ENCODE data around the gene MPC1.
"Not testable (repeated sequence)": the region's sequence is repeated elsewhere in the genome, so short reads cannot be mapped to it uniquely, and the experiment has no call there.

The MPC1 gene

DNA sequence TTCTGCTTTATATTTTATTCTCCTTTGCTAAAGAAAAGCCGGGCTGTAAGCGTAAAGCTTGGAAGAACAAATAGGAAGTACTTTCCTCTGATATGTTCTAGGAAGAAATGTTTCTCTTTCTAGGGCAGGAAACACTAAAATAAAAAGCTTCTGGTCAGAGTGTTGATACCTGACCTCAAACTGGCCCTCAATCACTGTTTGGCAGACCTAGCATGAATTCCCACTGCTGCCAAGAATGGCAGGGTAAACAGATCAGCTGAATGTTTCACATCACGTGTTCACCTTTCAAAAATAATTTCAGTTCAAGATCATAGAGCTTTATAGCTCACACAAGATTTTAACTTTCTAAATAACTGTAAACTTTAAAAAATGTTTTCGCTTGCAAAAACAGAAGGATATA is 2.9 kb downstream of the MPC1 start:
- DNase-seq, result no peak

DNA sequence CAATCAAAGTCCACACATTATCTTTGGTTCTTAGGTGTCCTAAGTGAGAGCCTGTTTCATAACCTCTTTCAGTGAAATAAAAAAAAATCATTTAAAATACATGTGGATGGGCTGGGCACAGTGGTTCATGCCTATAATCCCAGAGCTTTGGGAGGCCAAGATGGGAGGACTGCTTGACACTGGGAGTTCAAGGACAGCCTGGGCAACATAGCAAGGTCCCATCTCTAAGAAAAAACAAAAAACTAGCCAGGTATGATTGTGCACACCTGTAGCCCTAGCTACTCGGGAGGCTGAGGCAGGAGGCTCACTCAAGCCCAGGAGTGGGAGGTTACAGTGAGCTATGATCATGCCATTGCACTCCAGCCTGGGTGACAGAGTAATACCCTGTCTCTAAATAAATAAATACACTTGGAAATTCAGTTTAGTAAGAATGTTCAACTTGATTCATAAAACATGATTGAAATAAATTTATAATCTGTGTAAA is 3.6 kb downstream of the MPC1 start:
- DNase-seq, result no peak

DNA sequence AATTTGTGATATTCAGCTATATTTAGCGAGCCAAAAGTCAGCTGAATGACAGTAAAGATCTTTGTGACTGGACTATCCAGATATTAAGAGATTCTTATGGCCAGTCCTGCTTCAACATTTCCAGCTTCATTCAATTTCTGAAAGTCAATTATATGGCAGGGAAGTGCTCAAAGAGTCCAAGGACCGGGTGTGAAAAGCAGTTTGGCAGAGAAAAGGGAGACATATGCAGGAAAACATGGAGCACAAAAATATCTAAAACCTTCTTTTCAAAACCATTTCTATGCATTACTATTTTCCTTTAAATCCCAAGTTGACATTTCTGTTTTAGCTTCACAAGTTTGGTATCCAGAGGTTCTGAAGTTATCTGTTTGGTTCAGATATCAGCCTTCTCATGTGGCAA is 5.0 kb downstream of the MPC1 start:
- DNase-seq, result no peak

DNA sequence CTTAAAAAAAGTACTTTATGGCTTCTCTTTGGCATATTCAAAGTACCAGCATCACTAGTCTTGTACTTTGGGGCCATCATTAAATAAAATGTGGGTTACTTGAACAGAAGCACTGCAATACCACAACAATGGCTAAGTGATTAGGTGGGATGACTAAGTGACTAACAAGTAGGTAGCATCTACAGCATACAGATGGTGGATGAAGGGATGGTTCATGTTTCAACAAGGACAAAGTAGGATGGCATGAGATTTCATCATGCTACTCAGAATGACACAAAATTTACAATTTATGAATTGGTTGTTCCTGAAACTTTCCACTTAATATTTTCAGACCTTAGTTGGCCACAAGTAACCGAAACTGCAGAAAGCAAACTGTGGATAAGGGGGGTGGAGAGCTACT is 7.7 kb downstream of the MPC1 start:
- no peak for DNase-seq

DNA sequence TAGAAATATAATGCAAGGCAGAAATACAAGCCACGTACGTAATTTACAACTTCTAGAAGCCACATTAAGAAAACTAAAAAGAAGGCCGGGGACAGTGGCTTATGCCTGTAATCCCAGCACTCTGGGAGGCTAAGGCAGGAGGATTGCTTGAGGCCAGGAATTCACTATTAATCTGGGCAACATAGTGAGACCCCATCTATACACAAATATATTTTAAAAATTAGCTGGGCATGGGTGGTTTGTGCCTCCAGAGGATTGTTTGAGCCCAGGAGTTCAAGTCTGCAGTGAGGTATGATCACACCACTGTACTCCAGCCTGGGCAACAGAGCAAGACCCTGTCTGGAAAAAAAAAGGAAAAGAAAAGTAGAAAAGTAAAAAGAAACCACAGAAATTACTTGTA is 12.3 kb downstream of the MPC1 start:
- DNase-seq, result no peak

DNA sequence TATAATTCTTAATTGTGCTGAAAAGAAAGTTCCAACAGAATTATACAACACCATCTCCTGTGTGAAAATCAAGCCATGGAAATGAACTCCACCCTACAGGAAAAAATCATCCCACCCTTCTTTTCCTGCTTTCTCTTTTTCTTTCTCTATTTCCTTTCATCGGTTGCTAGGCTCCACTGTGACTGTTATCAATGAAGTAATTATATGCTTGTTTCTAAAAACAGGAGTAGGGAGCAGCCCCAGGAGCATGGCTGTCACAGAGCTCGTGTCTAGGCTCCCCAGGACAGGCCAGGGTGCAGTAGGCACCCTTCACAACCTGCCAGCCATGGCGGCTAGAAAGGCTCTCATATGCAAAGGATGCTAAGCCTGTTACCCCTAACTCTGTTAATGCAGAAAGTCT is 13.0 kb downstream of the MPC1 start:
- no peak for DNase-seq

DNA sequence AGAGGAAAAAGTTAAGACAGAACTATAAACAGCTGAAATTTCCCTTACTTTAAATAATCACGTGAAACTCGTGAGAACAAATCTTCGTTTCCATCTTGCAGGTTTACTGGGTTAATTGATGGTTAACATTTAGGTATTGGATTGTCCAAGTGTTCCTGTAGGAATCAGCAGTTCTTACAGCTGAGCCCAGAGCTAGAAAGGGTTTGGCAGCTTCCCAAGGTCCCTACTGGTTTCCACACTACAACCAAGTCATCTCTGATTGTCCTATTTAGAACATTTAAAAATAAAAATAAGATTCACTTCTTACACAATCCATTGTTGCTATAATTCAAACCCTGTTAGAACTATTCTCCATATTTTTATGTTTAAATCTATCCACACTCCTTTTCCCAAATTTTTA is 15.8 kb downstream of the MPC1 start:
- DNase-seq, result peak; percentile 4

DNA sequence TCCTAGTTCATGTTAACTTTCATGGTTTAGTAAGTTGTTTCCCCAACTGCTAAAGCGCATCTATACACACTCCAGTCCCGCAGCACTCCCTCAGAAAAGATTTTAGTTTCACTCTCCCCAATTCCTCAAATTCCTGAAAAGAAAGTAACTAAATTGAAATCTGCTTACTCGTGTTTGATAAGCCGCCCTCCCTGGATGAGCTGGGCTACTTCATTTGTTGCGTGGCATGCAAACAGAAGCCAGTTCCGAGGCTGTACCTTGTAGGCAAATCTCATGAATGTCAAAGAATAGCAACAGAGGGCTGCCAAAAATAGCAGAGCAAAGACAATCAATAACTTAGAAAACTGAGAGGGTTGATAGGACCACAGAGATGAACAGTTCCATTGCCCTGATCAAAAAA is 16.9 kb downstream of the MPC1 start:
- peak; percentile 55 for DNase-seq

DNA sequence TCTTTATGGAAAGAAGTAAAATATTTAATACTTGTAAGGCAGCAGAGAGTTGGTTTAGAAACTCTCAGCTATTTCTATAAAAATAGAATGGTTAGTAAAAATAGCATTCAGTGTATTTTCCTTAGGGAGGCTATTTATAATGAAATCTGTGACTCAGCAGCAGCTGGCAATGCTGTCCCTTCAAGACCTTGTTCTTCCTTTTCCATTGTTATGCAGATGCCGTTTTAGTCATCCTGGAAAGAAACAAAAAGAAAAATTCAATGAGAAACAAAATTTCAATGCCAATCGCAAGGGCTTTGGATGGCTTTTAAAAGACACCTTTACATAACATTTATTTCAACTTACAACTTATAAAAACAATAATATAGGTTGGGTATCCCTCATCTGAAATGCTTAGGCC is 17.5 kb downstream of the MPC1 start:
- DNase-seq, result peak; percentile 76

DNA sequence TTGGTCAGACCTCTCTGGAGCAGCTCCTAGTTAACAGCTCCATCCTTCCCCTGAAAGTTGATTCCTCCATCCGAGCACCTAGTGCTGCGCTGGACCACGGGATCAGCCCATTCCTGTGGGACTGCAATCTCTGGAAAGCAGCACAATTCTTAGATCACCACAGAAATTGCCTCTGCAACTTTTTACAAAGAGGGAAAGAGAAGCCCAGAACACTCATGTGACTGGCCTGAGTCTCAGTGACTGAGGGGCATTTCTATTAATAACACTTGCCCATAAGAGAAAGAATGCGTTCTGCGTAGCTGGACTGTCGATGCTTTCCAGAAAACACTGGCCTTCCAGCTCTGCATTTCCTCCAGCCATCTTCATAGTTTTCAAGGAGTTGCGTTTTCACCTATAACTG is 18.3 kb downstream of the MPC1 start:
- DNase-seq, result peak; percentile 21

DNA sequence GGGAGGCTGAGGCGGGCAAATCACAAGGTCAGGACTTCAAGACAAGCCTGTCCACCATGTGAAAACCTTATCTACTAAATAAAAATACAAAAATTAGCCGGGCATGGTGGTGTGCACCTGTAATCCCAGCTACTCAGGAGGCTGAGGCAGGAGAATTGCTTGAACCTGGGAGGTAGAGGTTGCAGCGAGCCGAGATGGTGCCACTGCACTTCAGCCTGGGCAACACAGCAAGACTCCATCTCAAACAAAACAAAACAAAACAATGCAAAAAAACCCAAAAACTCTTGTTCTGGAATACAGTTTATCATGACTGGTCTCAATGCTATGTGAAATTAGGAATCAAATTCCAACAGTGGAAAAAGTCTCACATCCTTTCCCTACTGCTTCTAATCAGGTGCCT is 20.3 kb downstream of the MPC1 start:
- not testable (repeated sequence) for DNase-seq

DNA sequence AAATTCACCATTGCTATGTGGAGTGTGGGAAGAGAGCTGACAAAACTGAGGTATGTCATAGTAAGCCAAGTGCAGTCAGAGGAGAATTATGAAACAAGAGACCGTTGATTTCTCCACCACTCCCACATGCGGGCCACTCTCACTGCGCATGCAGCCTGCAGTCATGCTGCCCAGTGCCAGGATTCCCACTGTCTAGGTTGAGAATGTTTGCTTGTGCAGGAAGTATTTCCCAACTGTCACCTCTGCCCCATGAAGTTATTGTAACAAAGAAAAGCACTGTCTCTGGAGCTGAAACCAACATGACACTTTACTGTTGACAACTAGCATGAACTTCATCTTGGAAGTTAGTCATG is 21.7 kb downstream of the MPC1 start:
- no peak for DNase-seq

DNA sequence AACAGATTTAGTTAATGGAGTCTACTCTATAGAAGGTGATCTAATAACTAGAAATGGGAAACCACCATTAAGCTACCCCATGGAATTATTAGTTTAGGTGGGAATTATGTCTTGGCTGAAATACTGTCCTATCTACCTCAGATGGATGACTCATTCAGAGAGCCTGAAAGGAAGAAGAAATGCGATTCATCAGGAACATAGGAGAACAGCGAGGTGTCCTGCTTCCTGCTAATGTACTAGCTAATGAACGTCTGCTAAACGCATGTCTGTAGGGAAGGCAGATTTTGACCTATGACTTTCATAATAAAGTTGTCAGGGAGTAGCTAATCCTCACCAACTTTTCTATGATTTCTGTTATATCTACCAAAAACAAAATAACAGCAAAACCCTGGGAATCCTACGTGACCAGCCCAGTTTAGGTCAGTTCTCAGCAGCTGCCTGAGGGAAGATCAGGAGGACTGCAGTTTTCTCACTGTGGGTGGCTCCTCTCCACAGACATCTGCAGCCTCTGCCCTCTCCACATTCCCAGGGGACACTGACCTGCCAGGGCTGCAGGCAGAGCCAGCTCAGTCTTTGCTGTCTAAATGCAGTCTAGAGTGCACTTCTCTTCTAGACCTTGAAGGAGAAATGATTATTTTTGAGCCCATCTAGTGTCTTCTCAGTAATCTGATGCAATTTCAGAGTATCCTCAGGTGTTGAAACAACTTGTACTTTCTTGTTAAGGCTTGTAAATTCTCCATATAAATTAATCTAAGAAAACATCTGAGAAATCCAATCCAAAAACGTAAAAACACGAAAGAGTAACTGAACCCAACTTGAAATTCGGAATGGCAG is 22.3 kb downstream of the MPC1 start:
- DNase-seq, result peak; percentile 36

DNA sequence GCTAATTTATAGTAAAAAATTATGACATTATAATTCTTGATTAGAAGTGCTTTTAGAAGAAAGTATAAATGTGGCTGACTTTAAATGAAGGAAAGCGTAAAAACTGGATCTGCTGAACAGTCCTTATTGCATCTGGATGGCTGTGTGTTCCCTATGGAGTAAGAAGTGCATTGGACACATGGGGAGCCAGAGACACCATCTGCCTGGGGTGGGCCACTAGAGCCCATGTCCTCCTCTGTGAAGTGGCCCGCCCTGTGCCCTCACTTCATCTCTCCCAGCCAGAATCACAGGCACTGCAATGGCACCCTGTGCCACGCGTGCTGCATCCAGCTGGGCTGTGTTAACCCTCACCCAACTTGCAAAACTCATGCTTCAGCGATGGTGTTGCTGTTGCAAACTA is 27.2 kb downstream of the MPC1 start:
- no peak for DNase-seq

DNA sequence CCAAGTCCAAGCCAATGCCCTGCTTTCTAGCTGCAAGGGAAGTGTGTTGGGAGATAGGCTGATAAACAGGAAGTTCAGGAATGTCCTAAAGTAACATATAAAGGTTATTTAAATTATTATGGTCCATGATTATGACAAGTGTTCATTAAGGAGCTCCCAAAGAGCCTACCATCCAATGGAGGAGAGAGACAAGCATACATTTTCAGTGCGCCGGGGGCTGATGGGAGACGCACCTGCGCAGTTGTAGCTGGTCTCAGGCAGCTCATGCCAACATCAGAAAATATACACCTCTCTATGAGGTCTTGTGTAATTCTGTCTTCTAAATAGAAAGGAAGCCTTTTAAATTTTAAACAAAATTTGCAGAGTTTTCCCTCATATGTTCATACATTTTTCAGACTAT is 27.8 kb downstream of the MPC1 start:
- DNase-seq, result no peak

DNA sequence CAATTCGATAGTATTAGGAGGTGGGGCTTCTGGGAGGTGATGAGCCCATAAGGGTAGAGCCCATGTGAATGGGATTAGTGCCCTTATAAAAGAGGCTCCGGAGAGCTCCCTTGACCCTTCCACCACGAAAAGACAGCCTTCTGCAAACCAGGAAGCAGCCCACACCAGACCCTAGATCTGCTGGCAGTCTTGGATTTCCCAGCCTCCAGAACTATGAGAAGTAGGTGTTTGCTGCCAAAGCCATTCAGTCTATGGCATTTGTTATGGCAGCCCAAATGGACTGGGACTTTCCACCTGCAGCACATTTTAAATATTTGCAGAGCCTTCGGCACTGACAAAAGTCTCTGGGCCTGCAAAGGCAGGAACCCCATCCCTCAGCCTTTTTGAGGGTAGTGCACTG is 28.6 kb downstream of the MPC1 start:
- DNase-seq, result no peak

DNA sequence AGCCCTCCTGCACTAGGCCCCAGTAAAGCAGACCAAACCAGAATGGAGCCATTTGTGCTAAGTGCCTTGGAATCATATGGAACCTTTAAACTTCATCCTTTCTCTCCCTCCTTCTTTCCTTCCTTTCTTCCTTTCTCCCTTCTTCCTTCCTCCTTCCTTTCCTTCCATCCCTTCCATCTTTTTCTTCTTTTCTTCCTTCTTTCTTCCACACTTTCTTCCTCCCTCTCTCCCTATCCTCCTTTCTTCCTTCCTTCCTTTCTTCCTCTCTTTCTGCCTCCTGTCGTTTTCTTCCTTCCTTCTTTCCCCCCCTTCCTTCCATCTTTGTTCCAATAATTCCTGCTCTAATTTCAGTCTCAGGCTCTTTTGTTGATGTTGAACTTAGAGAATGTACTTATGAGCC is 29.2 kb downstream of the MPC1 start:
- no peak for DNase-seq

DNA sequence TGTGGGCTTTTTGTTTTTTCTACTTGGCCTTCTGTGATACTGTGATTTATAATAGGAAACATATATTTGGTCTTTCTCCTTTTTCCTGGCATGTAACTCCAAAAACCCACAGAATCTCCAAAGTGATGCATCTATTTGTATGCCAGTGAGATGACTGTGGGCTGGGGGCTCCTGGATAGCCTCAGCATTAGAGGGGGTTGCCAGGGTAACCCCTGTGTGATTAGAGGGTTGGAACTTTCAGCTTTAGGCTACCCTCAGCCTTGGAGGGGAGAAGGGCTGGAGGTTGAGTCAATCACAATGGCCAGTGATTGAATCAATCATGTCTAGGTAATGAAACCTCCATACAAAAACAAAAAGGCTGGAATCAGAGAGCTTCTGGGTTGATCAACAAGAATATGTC is 29.8 kb downstream of the MPC1 start:
- DNase-seq, result no peak

DNA sequence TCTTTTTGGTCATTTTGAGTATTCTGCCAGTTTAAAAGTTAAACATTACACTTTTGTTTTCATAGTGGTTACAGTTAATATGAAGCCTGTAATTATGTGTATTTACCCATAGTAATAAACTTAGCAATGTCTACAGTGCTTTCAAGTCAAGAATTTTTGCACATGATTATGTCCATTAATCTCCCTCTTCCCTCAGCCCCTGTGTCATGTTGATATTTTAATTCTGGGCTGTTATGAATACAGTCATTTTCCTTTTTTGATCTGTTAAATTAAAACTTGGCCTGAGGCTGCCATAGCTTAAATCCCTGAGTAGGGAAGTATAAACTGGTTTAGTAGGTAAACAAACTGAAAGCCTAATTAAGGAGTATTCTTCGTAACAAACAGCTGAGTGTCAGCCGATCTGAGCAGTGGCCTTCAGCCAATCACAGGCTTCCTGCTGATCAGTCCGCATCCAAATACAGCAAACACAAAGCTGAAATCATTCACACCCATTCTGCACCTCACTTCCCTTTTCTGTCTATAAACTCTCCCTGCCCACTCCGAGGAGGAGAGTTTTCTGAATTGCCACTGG is 30.9 kb downstream of the MPC1 start:
- no peak for DNase-seq

DNA sequence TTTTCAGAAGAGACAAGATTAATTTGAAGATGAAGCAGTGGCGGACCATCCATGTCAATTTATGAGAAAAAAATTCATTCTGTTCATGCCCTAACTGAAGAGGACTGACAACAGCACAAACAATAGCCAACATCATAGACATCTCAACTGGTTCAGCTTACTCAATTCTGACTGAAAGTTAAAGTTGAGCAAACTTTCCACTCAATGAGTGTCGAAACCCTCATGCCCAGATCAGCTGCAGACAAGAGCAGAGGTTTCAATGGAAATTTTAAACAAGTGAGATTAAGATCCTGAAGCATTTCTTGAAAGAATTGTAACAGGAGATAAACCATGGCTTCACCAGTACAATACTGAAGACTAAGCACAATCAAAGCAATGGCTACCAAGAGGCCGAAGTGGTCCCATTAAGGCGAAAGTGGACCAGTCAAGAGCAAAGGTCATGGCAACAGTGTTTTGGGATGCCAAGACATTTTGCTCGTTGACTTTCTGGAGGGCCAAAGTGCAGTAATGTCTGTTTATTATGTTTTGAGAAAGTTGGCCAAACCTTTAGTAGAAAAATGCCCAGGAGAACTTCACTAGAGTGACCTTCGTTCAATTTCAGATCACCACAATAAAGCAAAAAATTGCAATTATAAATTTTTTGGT is 34.3 kb downstream of the MPC1 start:
- no peak for DNase-seq

DNA sequence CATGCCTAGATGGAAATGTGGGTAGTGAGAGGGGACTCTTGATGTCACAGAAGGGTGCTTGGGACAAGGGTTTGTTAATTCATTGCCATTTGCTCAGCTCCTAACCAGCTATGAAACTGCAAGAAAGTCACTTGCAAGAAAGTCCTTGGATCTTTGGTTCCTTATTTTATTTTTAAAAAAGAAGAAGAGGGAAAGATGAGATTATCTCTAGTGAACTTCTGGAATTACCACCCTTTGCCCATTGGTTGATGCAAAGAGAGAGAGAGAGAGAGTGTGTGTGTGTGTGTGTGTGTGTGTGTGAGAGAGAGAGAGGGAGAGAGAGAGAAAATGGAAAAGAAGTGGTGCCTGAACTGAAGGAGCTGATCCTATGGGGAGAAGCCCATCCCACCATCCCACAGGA is 35.8 kb downstream of the MPC1 start:
- no peak for DNase-seq

DNA sequence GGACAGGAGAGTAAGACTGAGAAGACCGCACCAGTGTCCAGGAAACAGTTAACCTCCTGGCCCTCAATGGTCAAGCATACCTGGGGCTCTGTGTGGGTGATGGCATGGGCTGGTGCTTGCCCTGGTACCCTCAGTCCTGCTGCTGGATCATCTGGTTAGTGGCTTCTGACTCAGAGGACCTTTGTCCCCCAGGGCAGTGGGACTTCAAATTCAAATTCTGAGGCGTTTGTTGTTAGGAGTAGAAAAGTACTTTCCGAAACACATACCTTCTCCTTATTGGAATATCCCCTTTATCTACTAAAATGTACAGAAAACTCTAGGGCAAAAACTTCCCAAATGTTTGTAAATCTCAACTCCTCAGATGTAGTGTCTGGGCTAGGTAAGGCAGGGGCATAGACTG is 36.3 kb downstream of the MPC1 start:
- no peak for DNase-seq

DNA sequence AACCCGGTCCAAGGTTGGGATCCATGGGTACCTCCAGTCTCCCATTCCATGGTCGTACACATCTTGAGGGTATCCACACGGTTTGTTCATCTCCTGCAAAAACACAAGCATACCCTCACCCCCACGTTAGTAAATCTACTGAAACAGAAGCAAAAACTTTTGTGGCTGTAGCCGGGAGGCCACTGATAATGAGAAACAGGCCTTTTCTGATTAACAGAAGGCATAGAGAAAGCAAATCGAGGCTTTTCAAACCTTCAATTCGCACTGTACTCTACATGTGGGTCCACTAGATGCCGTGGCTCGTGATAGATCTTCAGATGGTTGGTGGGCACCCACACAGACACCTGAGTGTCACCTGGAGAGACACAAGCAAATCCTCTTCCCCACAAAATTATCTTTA is 37.1 kb downstream of the MPC1 start:
- DNase-seq, result not testable (repeated sequence)

DNA sequence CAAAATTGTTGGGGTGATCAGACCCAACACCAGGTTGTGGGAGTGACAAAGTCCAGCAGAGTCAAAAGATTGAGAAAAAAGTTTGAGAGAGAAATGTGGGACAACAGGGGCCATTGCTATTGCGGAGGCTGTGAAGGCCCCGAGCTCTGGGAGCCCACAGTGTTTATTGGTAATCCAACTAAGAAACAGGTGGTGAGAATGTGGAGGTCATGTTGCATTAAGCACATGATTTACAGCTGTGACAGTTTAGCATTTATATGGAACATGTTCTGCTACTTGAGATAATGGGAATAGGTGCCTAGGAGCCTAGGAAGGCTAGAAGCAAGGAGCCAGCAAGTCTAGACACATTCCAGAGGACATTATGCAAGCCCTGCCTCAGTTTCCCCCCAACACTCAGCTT is 37.8 kb downstream of the MPC1 start:
- not testable (repeated sequence) for DNase-seq
